Measurements from ENCODE around the gene PACSIN2. TPM values are rescaled to one million over a fixed set of nuclear protein-coding genes. Genes with fewer than 3 reads are reported as not detected.

The PACSIN2 gene
- total RNA-seq, 1 experiment from 2014 or later = 8.3 TPM

DNA sequence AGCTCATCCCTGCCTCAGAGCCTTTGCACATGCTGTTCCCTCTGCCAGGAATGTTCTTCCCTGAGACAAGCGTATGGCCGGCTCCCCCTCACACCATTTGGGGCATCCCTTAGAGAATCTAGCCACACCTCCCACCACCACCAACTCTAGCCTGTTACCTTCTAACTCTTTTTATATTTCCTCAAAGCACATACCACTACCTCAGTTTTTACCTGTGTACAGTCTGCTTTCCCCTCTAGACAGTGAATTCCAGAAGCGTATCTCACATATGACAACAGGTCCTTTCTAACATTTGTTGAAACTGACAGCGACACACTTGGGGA, 82.8 kb downstream of the PACSIN2 start:
- H3K9me3 ChIP-seq (ENCODE audit: low read length) = no peaks in the 10 kb centered on the region
- H2AFZ ChIP-seq (ENCODE audit: low read length) = no peak overlapping the region
- peaks cover 57% of the 10 kb centered on the region for H4K20me1 ChIP-seq (ENCODE audit: insufficient read depth, low read depth, low read length)
- no peak overlapping the region for H3K27ac ChIP-seq (ENCODE audit: low read length)
- no peaks in the 10 kb centered on the region for H3K9me2 ChIP-seq (replicated peaks; ENCODE audit: insufficient read depth, low read length)
- H3K9ac ChIP-seq (ENCODE audit: low read length) = no peak overlapping the region
- no peaks in the 10 kb centered on the region for H3K27me3 ChIP-seq (ENCODE audit: low read length)
- no peak for DNase-seq
- no peak overlapping the region for H3K4me3 ChIP-seq (ENCODE audit: low read length)
- H3K36me3 ChIP-seq (ENCODE audit: insufficient read depth, low read length) = no peaks in the 10 kb centered on the region
- H3K4me2 ChIP-seq (ENCODE audit: low read depth, low read length, poor library complexity, severe bottlenecking) = peak overlapping the region; percentile 46
- no peaks in the 10 kb centered on the region for H3K79me2 ChIP-seq (ENCODE audit: low read length)
- peaks cover 47% of the 10 kb centered on the region for H3K4me1 ChIP-seq (ENCODE audit: low read length)

DNA sequence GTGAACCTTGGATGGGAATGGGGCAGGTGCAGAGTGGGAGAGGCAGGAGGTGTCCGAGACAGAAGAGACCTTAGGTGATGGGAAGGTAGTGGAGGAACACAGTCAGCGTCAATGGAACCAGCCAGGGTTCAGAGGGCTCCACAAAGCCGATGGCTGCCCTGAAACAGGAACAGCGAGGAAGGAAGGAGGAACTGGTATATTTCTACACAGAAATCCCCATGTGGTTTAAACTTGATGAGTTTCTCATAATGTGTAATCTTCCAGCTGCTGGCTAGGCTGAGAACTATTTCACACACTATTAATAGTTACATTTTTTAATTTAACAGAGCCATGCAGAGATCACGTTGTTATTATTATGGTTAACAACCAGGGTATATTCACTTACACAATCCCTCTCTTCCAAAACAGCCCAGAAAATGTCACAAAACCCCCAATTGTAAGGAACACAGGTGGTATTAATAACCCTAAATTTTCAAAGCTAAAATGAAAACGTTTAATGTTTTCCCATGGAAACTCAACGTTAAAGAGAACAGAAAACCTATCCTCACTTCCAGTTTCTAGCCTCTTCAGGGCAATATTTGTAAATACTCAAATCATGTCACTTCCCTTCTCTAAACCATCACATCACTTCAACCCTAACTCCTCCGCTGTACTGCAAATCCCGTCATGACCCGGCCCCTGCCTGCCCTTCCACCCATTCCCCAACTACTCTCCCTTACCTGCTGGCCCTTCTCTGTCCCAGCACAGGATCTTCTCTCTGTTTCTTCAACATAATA, 83.3 kb downstream of the PACSIN2 start:
- Histone ChIP-seq H3K27ac (ENCODE audit: low read length) (no peak overlapping the region), H3K9ac (ENCODE audit: low read length) (no peak overlapping the region), H3K79me2 (ENCODE audit: low read length) (no peaks in the 10 kb centered on the region), H3K4me2 (ENCODE audit: low read depth, low read length, poor library complexity, severe bottlenecking) (peak overlapping the region; percentile 46), H3K4me1 (ENCODE audit: low read length) (peaks cover 46% of the 10 kb centered on the region), H3K36me3 (ENCODE audit: insufficient read depth, low read length) (no peaks in the 10 kb centered on the region), H4K20me1 (ENCODE audit: insufficient read depth, low read depth, low read length) (peaks cover 56% of the 10 kb centered on the region), H3K9me2 (replicated peaks; ENCODE audit: insufficient read depth, low read length) (no peaks in the 10 kb centered on the region), H3K27me3 (ENCODE audit: low read length) (no peaks in the 10 kb centered on the region), H3K9me3 (ENCODE audit: low read length) (no peaks in the 10 kb centered on the region), H3K4me3 (ENCODE audit: low read length) (no peak overlapping the region), H2AFZ (ENCODE audit: low read length) (no peak overlapping the region)
- DNase-seq = peak; percentile 57

GRCh38 chr22:42930810-42931420, 84.0 kb downstream of the PACSIN2 start:
- DNase-seq = no peak
- Histone ChIP-seq H3K4me1 (ENCODE audit: low read length) (peaks cover 46% of the 10 kb centered on the region), H3K27me3 (ENCODE audit: low read length) (no peaks in the 10 kb centered on the region), H3K36me3 (ENCODE audit: insufficient read depth, low read length) (no peaks in the 10 kb centered on the region), H3K9me2 (replicated peaks; ENCODE audit: insufficient read depth, low read length) (no peaks in the 10 kb centered on the region), H2AFZ (ENCODE audit: low read length) (no peak overlapping the region), H3K9ac (ENCODE audit: low read length) (no peak overlapping the region), H3K27ac (ENCODE audit: low read length) (no peak overlapping the region), H3K9me3 (ENCODE audit: low read length) (no peaks in the 10 kb centered on the region), H3K79me2 (ENCODE audit: low read length) (no peaks in the 10 kb centered on the region), H3K4me3 (ENCODE audit: low read length) (no peak overlapping the region), H4K20me1 (ENCODE audit: insufficient read depth, low read depth, low read length) (peaks cover 58% of the 10 kb centered on the region), H3K4me2 (ENCODE audit: low read depth, low read length, poor library complexity, severe bottlenecking) (peak overlapping the region; percentile 46)

GRCh38 chr22:42929838-42930155, 85.2 kb downstream of the PACSIN2 start:
- Histone ChIP-seq H3K9ac (ENCODE audit: low read length) (no peak overlapping the region), H2AFZ (ENCODE audit: low read length) (no peak overlapping the region), H4K20me1 (ENCODE audit: insufficient read depth, low read depth, low read length) (peaks cover 62% of the 10 kb centered on the region), H3K9me2 (replicated peaks; ENCODE audit: insufficient read depth, low read length) (no peaks in the 10 kb centered on the region), H3K4me3 (ENCODE audit: low read length) (no peak overlapping the region), H3K27me3 (ENCODE audit: low read length) (no peaks in the 10 kb centered on the region), H3K4me2 (ENCODE audit: low read depth, low read length, poor library complexity, severe bottlenecking) (no peak overlapping the region), H3K9me3 (ENCODE audit: low read length) (no peaks in the 10 kb centered on the region), H3K27ac (ENCODE audit: low read length) (no peak overlapping the region), H3K36me3 (ENCODE audit: insufficient read depth, low read length) (no peaks in the 10 kb centered on the region), H3K4me1 (ENCODE audit: low read length) (peaks cover 39% of the 10 kb centered on the region), H3K79me2 (ENCODE audit: low read length) (no peaks in the 10 kb centered on the region)
- DNase-seq = no peak

GRCh38 chr22:42928969-42929837, 85.7 kb downstream of the PACSIN2 start:
- no peak for DNase-seq
- Histone ChIP-seq H3K79me2 (ENCODE audit: low read length) (no peaks in the 10 kb centered on the region), H3K4me3 (ENCODE audit: low read length) (no peak overlapping the region), H3K36me3 (ENCODE audit: insufficient read depth, low read length) (no peaks in the 10 kb centered on the region), H3K9me2 (replicated peaks; ENCODE audit: insufficient read depth, low read length) (no peaks in the 10 kb centered on the region), H3K4me1 (ENCODE audit: low read length) (peaks cover 34% of the 10 kb centered on the region), H3K9me3 (ENCODE audit: low read length) (no peaks in the 10 kb centered on the region), H3K27me3 (ENCODE audit: low read length) (no peaks in the 10 kb centered on the region), H2AFZ (ENCODE audit: low read length) (no peak overlapping the region), H3K9ac (ENCODE audit: low read length) (no peak overlapping the region), H3K27ac (ENCODE audit: low read length) (no peak overlapping the region), H4K20me1 (ENCODE audit: insufficient read depth, low read depth, low read length) (peaks cover 62% of the 10 kb centered on the region), H3K4me2 (ENCODE audit: low read depth, low read length, poor library complexity, severe bottlenecking) (no peak overlapping the region)

DNA sequence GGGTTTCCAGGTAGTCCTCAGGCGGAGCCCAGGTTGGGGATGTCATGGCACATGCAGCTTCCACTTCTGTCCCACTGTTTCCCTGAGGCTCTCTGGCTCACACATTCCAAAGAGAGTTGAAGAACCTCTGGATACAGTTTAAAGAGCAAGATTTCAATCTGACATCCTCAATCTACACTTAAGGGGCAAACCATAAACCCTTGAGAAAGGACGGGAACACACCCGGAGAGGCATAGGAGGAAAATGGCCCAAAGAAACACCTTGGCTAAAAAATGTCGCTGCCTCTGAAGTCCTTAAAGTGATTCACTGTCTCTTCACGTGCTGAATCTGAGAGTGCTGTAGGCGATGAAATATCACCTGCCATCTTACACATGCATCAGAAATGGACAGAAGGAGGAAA, 87.0 kb downstream of the PACSIN2 start:
- no peaks in the 10 kb centered on the region for H3K9me3 ChIP-seq (ENCODE audit: low read length)
- peaks cover 22% of the 10 kb centered on the region for H3K4me1 ChIP-seq (ENCODE audit: low read length)
- no peak overlapping the region for H3K4me3 ChIP-seq (ENCODE audit: low read length)
- H3K79me2 ChIP-seq (ENCODE audit: low read length) = no peaks in the 10 kb centered on the region
- peaks cover 61% of the 10 kb centered on the region for H4K20me1 ChIP-seq (ENCODE audit: insufficient read depth, low read depth, low read length)
- no peak overlapping the region for H3K4me2 ChIP-seq (ENCODE audit: low read depth, low read length, poor library complexity, severe bottlenecking)
- H2AFZ ChIP-seq (ENCODE audit: low read length) = no peak overlapping the region
- no peak for DNase-seq
- no peak overlapping the region for H3K27ac ChIP-seq (ENCODE audit: low read length)
- H3K36me3 ChIP-seq (ENCODE audit: insufficient read depth, low read length) = no peaks in the 10 kb centered on the region
- no peaks in the 10 kb centered on the region for H3K9me2 ChIP-seq (replicated peaks; ENCODE audit: insufficient read depth, low read length)
- H3K27me3 ChIP-seq (ENCODE audit: low read length) = no peaks in the 10 kb centered on the region
- H3K9ac ChIP-seq (ENCODE audit: low read length) = no peak overlapping the region

- H3K4me1 ChIP-seq (ENCODE audit: low read length) = peaks cover 10% of the 10 kb centered on the region
- DNase-seq = no peak
- no peaks in the 10 kb centered on the region for H3K36me3 ChIP-seq (ENCODE audit: insufficient read depth, low read length)
- H3K27me3 ChIP-seq (ENCODE audit: low read length) = no peaks in the 10 kb centered on the region
- H3K79me2 ChIP-seq (ENCODE audit: low read length) = no peaks in the 10 kb centered on the region
- peaks cover 51% of the 10 kb centered on the region for H4K20me1 ChIP-seq (ENCODE audit: insufficient read depth, low read depth, low read length)
- H3K27ac ChIP-seq (ENCODE audit: low read length) = no peak overlapping the region
- no peak overlapping the region for H3K4me2 ChIP-seq (ENCODE audit: low read depth, low read length, poor library complexity, severe bottlenecking)
- no peak overlapping the region for H3K9ac ChIP-seq (ENCODE audit: low read length)
- H3K4me3 ChIP-seq (ENCODE audit: low read length) = no peak overlapping the region
- no peak overlapping the region for H2AFZ ChIP-seq (ENCODE audit: low read length)
- no peaks in the 10 kb centered on the region for H3K9me2 ChIP-seq (replicated peaks; ENCODE audit: insufficient read depth, low read length)
- no peaks in the 10 kb centered on the region for H3K9me3 ChIP-seq (ENCODE audit: low read length)
Observed at GRCh38 chr22:42926768-42927167, 88.2 kb downstream of the PACSIN2 start.

DNA sequence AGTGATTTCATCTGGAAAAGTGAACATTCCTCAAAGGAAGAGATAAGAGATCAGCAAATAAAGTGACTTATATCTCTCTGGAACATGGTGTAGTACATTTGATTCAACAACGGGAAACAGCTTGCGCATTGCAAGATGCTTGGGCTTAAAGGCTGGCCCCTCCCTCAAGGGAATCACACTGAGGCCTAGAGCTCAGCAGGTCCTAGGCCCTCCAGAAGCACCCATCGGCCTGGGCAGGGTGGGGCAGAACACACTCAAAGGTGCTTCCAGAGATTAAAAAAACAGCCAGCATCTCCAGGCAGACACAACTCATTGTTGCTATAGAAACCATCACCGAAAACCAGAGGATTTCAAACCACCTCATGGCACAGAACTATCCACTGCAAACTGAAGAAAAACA, 88.8 kb downstream of the PACSIN2 start:
- Histone ChIP-seq H3K36me3 (ENCODE audit: insufficient read depth, low read length) (no peaks in the 10 kb centered on the region), H3K4me2 (ENCODE audit: low read depth, low read length, poor library complexity, severe bottlenecking) (no peak overlapping the region), H3K9me3 (ENCODE audit: low read length) (no peaks in the 10 kb centered on the region), H3K79me2 (ENCODE audit: low read length) (no peaks in the 10 kb centered on the region), H3K4me1 (ENCODE audit: low read length) (peaks cover 3% of the 10 kb centered on the region), H3K9me2 (replicated peaks; ENCODE audit: insufficient read depth, low read length) (no peaks in the 10 kb centered on the region), H3K4me3 (ENCODE audit: low read length) (no peak overlapping the region), H3K27me3 (ENCODE audit: low read length) (no peaks in the 10 kb centered on the region), H2AFZ (ENCODE audit: low read length) (no peak overlapping the region), H4K20me1 (ENCODE audit: insufficient read depth, low read depth, low read length) (peaks cover 46% of the 10 kb centered on the region), H3K9ac (ENCODE audit: low read length) (no peak overlapping the region), H3K27ac (ENCODE audit: low read length) (no peak overlapping the region)
- DNase-seq = no peak

Data from Karpas-422 (cell line).